Liver (tissue), 9 donors: ENCODE results near the gene NT5M. TPM values are rescaled to one million over a fixed set of nuclear protein-coding genes. Genes with fewer than 3 reads are reported as not detected.

ENCODE experiments used
- DNase-seq: peaks from one replicate; pipeline ENCODE4 v3.0.0-alpha.2; 2017; ENCODE audit warnings: low spot score
- H3K27ac ChIP-seq, 2 donors: one replicate each; pipeline ENCODE4 v1.7.0; 2013; ENCODE audit warnings: inconsistent platforms in 2 of 2, low read length in 2 of 2, control low read depth in 1 of 2, low read depth in 1 of 2, mild to moderate bottlenecking in 1 of 2
- H3K27me3 ChIP-seq, 4 donors: one replicate each; pipeline versions ENCODE4 v1.6.1 to v1.7.0; 2013; ENCODE audit warnings: low read length in 3 of 4, inconsistent platforms in 1 of 4, mild to moderate bottlenecking in 1 of 4, moderate library complexity in 1 of 4; ENCODE audit not compliant: control insufficient read depth in 4 of 4, insufficient read depth in 4 of 4
- H3K36me3 ChIP-seq, 4 donors: one replicate each; pipeline versions ENCODE4 v1.6.1 to v1.7.0; 2013; ENCODE audit warnings: low read length in 3 of 4, mild to moderate bottlenecking in 3 of 4, low read depth in 1 of 4, moderate library complexity in 1 of 4; ENCODE audit not compliant: control insufficient read depth in 4 of 4, insufficient read depth in 3 of 4
- H3K4me1 ChIP-seq, 4 donors: one replicate each; pipeline versions ENCODE4 v1.6.1 to v1.7.0; 2013; ENCODE audit warnings: low read length in 3 of 4, mild to moderate bottlenecking in 3 of 4, moderate library complexity in 1 of 4; ENCODE audit not compliant: control insufficient read depth in 4 of 4, insufficient read depth in 4 of 4
- H3K4me3 ChIP-seq, 3 donors: one replicate each; pipeline versions ENCODE4 v1.6.1 to v1.7.0; 2013; ENCODE audit warnings: low read length in 3 of 3, control low read depth in 1 of 3, low read depth in 1 of 3, mild to moderate bottlenecking in 1 of 3
- H3K9ac ChIP-seq, 2 donors: one replicate each; pipeline ENCODE4 v1.7.0; 2013; ENCODE audit warnings: low read length in 2 of 2, mild to moderate bottlenecking in 2 of 2, moderate library complexity in 2 of 2, control low read depth in 1 of 2, low read depth in 1 of 2
- H3K9me3 ChIP-seq, 4 donors: one replicate each; pipeline versions ENCODE4 v1.6.1 to v1.7.0; 2013; ENCODE audit warnings: low read length in 3 of 4; ENCODE audit not compliant: control insufficient read depth in 4 of 4
- EGR1 ChIP-seq, 2 donors: IDR thresholded peaks; 2 replicates each; pipeline ENCODE4 v1.6.1; 2016 to 2018; ENCODE audit warnings: antibody characterized with exemption in 2 of 2, low read depth in 2 of 2
- FOXA1 ChIP-seq: IDR thresholded peaks from 2 replicates; pipeline ENCODE4 v1.6.1; 2016; ENCODE audit warnings: antibody characterized with exemption
- FOXA2 ChIP-seq: IDR thresholded peaks from 2 replicates; pipeline ENCODE4 v1.6.1; 2016; ENCODE audit warnings: antibody characterized with exemption
- HNF4A ChIP-seq, 2 donors: conservative IDR thresholded peaks; 2 replicates each; pipeline ENCODE4 v1.6.1; 2016; ENCODE audit warnings: antibody characterized with exemption in 2 of 2, mild to moderate bottlenecking in 2 of 2
- HNF4G ChIP-seq: IDR thresholded peaks from 2 replicates; pipeline ENCODE4 v1.6.1; 2016; ENCODE audit warnings: antibody characterized with exemption
- NR2F2 ChIP-seq: IDR thresholded peaks from 2 replicates; pipeline ENCODE4 v1.6.1; 2016; ENCODE audit warnings: antibody characterized with exemption
- RXRA ChIP-seq, 2 donors: IDR thresholded peaks; 2 replicates each; pipeline ENCODE4 v1.6.1; 2017 to 2018; ENCODE audit warnings: antibody characterized with exemption in 2 of 2, mild to moderate bottlenecking in 1 of 2
- SP1 ChIP-seq: IDR thresholded peaks from 2 replicates; pipeline ENCODE4 v1.6.1; 2018; ENCODE audit warnings: antibody characterized with exemption, mild to moderate bottlenecking
- TAF1 ChIP-seq: conservative IDR thresholded peaks from 2 replicates; pipeline ENCODE4 v1.6.1; 2016; ENCODE audit warnings: antibody characterized with exemption, mild to moderate bottlenecking
- YY1 ChIP-seq: IDR thresholded peaks from 2 replicates; pipeline ENCODE4 v1.6.1; 2016; ENCODE audit warnings: antibody characterized with exemption, mild to moderate bottlenecking
- WGBS: extraction: QIAGEN DNeasy Blood & Tissue Kit; methylation state at CpG from one replicate; pipeline ENCODE4 v1.1.7; 2013; 5-methylcytosine and 5-hydroxymethylcytosine counted together
- polyA plus RNA-seq, 2 donors: library from polyadenylated mRNA; stranded (reverse) in 1 of 2; unstranded in 1 of 2; fragments of 200-250 nt in 1 of 2; fragments of >200 nt in 1 of 2; fragmentation: Nextera tagmentation in 1 of 2; extraction: Ambion mirVana in 1 of 2; gene quantifications; one replicate each; pipeline versions ENCODE4 v1.2.1 to v1.2.3, GENCODE V29; 2013 to 2015
- total RNA-seq, 2 donors: library from RNA; depleted of rRNA; stranded (reverse); fragments of >200 nt; gene quantifications; one replicate each; pipeline ENCODE4 v1.2.3, GENCODE V29; 2014
- TF ChIP-seq, protein P1 (sequence below): IDR thresholded peaks from 2 replicates; pipeline ENCODE4 v1.6.1; 2016; ENCODE audit warnings: antibody characterized with exemption
- TF ChIP-seq, protein P2 (sequence below): IDR thresholded peaks from 2 replicates; pipeline ENCODE4 v1.6.1; 2016; ENCODE audit warnings: antibody characterized with exemption
- TF ChIP-seq, protein P3 (sequence below): IDR thresholded peaks from 2 replicates; pipeline ENCODE4 v1.6.1; 2016; ENCODE audit warnings: antibody characterized with exemption, mild to moderate bottlenecking
- TF ChIP-seq, protein P4 (sequence below): IDR thresholded peaks from 2 replicates; pipeline ENCODE4 v1.6.1; 2016; ENCODE audit warnings: antibody characterized with exemption
- TF ChIP-seq, protein P5 (sequence below): fragments of 150-350 bp; IDR thresholded peaks from 2 replicates; pipeline ENCODE4 v1.5.1; 2017; ENCODE audit warnings: improper control_type of control experiment, low read depth, low read length; ENCODE audit not compliant: missing input control
- donor health status: healthy.
- donor health status: healthy.
- donor health status: healthy.
- donor health status: healthy.
- donor health status: healthy.

NT5M gene
- total and polyA plus RNA-seq, 4 donors, result 0.42 to 7.9 (median 0.66) TPM

DNA sequence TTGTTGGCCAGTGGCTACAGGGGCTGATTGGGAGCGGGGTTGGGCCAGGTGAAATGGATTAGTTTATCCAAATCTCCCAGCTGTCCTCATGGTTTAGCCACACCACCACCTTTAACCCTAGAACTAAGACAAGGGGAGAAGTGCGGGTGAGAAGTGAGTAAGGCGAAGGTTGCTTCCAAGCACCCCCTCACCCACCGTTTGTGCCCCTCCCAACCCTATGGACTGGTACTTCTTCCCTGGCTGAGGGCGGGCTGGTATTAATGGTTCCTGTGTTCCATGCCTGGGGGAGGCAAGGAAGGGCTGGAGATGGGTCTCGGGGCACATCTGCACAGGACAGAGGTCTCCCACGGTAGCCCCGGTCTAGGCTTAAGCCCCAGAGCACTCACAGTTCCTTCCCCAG is 25.1 kb downstream of the NT5M start:
- Histone ChIP-seq H3K4me3 (no peak overlapping the region), H3K4me1 (no peaks in the 10 kb centered on the region), H3K9me3 (no peaks in the 10 kb centered on the region), H3K27ac (no peak overlapping the region), H3K36me3 (no peaks in the 10 kb centered on the region), H3K27me3 (no peaks in the 10 kb centered on the region), H3K9ac (no peak overlapping the region)
- no peak for DNase-seq
- TF ChIP-seq, protein P1, sequence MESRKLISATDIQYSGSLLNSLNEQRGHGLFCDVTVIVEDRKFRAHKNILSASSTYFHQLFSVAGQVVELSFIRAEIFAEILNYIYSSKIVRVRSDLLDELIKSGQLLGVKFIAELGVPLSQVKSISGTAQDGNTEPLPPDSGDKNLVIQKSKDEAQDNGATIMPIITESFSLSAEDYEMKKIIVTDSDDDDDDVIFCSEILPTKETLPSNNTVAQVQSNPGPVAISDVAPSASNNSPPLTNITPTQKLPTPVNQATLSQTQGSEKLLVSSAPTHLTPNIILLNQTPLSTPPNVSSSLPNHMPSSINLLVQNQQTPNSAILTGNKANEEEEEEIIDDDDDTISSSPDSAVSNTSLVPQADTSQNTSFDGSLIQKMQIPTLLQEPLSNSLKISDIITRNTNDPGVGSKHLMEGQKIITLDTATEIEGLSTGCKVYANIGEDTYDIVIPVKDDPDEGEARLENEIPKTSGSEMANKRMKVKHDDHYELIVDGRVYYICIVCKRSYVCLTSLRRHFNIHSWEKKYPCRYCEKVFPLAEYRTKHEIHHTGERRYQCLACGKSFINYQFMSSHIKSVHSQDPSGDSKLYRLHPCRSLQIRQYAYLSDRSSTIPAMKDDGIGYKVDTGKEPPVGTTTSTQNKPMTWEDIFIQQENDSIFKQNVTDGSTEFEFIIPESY, result no peak
- TF ChIP-seq SP1 (no peak), HNF4A (conservative IDR thresholded peaks at IDR 0.05) (no peak), TAF1 (no peak), FOXA1 (no peak)
- TF ChIP-seq, protein P2, sequence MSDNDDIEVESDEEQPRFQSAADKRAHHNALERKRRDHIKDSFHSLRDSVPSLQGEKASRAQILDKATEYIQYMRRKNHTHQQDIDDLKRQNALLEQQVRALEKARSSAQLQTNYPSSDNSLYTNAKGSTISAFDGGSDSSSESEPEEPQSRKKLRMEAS, result no peak
- TF ChIP-seq, protein P3, sequence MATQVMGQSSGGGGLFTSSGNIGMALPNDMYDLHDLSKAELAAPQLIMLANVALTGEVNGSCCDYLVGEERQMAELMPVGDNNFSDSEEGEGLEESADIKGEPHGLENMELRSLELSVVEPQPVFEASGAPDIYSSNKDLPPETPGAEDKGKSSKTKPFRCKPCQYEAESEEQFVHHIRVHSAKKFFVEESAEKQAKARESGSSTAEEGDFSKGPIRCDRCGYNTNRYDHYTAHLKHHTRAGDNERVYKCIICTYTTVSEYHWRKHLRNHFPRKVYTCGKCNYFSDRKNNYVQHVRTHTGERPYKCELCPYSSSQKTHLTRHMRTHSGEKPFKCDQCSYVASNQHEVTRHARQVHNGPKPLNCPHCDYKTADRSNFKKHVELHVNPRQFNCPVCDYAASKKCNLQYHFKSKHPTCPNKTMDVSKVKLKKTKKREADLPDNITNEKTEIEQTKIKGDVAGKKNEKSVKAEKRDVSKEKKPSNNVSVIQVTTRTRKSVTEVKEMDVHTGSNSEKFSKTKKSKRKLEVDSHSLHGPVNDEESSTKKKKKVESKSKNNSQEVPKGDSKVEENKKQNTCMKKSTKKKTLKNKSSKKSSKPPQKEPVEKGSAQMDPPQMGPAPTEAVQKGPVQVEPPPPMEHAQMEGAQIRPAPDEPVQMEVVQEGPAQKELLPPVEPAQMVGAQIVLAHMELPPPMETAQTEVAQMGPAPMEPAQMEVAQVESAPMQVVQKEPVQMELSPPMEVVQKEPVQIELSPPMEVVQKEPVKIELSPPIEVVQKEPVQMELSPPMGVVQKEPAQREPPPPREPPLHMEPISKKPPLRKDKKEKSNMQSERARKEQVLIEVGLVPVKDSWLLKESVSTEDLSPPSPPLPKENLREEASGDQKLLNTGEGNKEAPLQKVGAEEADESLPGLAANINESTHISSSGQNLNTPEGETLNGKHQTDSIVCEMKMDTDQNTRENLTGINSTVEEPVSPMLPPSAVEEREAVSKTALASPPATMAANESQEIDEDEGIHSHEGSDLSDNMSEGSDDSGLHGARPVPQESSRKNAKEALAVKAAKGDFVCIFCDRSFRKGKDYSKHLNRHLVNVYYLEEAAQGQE, result no peak
- TF ChIP-seq, protein P4, sequence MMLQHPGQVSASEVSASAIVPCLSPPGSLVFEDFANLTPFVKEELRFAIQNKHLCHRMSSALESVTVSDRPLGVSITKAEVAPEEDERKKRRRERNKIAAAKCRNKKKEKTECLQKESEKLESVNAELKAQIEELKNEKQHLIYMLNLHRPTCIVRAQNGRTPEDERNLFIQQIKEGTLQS, result no peak
- TF ChIP-seq, protein P5, sequence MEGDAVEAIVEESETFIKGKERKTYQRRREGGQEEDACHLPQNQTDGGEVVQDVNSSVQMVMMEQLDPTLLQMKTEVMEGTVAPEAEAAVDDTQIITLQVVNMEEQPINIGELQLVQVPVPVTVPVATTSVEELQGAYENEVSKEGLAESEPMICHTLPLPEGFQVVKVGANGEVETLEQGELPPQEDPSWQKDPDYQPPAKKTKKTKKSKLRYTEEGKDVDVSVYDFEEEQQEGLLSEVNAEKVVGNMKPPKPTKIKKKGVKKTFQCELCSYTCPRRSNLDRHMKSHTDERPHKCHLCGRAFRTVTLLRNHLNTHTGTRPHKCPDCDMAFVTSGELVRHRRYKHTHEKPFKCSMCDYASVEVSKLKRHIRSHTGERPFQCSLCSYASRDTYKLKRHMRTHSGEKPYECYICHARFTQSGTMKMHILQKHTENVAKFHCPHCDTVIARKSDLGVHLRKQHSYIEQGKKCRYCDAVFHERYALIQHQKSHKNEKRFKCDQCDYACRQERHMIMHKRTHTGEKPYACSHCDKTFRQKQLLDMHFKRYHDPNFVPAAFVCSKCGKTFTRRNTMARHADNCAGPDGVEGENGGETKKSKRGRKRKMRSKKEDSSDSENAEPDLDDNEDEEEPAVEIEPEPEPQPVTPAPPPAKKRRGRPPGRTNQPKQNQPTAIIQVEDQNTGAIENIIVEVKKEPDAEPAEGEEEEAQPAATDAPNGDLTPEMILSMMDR, result no peak
- WGBS, result 81% methylated on average over 8 of the region's 8 CpGs

DNA sequence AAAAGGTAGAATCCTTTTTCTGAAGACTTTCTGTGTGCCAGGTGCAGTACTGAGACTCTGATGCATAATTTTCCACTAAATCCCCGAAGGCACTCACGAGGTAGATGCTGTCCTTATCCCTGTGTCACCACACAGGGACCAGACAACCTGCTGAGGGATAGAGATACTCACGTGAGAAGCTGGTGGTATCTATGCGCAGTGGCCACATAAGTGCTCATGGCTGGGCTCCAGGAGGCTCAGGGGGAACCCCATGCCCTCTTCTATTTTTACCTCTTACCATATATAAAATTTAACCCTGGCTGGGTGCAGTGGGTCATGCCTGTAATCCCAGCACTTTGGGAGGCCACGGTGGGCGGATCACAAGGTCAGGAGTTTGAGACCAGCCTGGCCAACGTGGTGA is 38.3 kb downstream of the NT5M start:
- WGBS, result 94% methylated on average over 7 of the region's 7 CpGs
- H3K9me3 ChIP-seq, result no peaks in the 10 kb centered on the region
- no peaks in the 10 kb centered on the region for H3K27me3 ChIP-seq
- H3K4me1 ChIP-seq, result no peaks in the 10 kb centered on the region
- no peak overlapping the region for H3K4me3 ChIP-seq
- no peak for DNase-seq
- no peak overlapping the region for H3K27ac ChIP-seq
- H3K36me3 ChIP-seq, result no peaks in the 10 kb centered on the region
- no peak overlapping the region for H3K9ac ChIP-seq
- TF ChIP-seq YY1, result no peak
- no peak for TF ChIP-seq NR2F2
- TF ChIP-seq, protein P2, result no peak
- no peak for TF ChIP-seq HNF4G
- TF ChIP-seq, protein P3, result no peak
- TF ChIP-seq, protein P5, result no peak
- no peak for TF ChIP-seq EGR1 (IDR thresholded peaks at IDR 0.05; ENCODE audit: low read depth in 2 of 2)
- no peak for TF ChIP-seq RXRA (IDR thresholded peaks at IDR 0.05)
- no peak for TF ChIP-seq HNF4A (conservative IDR thresholded peaks at IDR 0.05)
- TF ChIP-seq SP1, result no peak
- TF ChIP-seq, protein P1, result no peak
- no peak for TF ChIP-seq FOXA2
- TF ChIP-seq FOXA1, result no peak
